Activated naive CD4-positive, alpha-beta T cell treated with Interleukin-2 at 50 U/mL for 16 hours (primary cell): ENCODE data around the gene STAT5A.

Experiments used
- DNase-seq: peaks from one replicate; pipeline ENCODE4 v3.0.0-alpha.2; 2020

Gene STAT5A

GRCh38 chr17:42270170-42270535, 18.1 kb upstream of the STAT5A start:
- DNase-seq, result no peak

- DNase-seq, result no peak
These were observed 17.7 kb upstream of the STAT5A start for GRCh38 chr17:42270596-42270995.

GRCh38 chr17:42271006-42271778, 17.1 kb upstream of the STAT5A start:
- DNase-seq, result no peak

- no peak for DNase-seq
These were observed 16.6 kb upstream of the STAT5A start for GRCh38 chr17:42271779-42272035.

DNA sequence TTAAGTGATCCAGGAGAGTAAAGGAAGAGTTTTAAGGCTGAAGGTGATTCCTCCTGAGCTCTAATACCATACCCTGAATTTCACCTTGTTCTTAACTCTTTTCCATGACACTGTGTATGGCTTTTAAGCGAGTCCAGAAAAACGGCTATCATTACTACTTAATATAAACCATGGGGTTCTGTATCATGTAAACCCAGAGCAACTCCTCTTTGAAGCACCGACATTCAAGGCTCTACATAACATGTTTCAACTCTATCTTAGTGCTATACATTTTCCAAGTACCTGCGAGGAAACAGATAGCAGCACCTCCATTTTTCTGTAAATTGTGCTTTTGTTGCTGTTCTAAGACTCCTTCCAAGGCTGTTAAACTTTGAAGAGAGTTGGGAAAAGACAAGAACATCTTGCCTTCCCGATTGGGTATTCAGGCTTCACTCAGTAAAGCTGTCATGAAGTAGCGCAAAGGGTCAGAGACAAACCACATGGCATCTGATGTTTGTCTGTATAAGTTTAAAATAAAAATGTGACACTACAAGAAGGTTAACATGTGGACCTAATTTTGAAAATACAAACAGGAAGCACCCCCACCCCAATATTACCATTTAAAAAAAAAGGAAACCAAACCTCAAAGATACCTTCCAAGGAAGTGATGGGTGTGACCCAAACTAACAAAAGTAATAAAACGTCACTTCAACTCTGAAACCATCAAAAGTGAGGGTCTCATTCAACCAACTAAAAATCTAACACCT, 16.0 kb upstream of the STAT5A start:
- no peak for DNase-seq

DNA sequence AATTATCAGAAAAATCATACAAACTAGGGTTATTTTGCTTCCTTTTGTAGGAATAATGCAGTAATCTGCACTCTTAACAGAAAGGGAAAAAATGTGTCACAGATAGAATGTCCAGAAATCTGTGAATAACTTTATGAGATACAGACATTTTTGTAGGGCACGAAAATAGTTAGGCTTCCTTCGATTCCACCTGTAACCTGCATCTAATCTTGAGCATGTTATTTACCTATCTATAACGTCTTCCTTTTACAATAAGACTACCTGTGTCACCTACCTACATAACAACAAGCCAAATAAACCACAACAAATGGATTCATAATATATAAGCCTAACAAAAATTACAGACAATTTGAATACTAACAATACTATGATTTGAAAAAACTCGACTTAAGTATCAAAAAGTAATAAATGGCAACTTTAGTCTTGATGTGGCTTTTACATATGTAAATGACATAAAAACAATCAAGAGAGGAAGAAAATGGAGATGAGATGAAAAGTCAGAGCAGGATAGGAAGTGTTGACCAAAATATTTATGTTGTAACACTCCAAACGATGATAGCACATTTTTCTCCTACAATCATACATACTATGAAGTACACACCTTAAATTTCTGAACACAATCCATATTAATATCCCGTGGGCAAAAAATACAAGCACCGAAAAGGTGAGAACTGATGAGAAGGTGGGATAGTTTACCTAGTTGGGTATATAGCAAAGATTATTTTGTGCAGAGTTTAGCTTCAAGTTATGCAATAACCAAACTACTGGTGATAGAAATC, 14.6 kb upstream of the STAT5A start:
- DNase-seq, result no peak

DNA sequence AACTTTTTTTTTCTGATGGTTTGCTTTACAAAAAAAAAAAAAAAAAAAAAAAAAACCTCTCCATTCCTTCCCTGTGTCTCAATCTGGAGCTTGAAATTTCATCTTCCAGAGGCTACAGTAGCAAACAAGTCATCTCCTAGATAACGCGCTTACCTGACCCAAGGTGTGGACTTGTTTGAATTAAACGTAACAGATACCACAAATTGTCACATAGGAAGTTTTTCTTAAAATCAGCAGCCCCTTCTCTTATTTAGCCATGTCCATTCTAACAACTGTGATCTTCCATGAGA, 14.1 kb upstream of the STAT5A start:
- DNase-seq, result no peak

DNA sequence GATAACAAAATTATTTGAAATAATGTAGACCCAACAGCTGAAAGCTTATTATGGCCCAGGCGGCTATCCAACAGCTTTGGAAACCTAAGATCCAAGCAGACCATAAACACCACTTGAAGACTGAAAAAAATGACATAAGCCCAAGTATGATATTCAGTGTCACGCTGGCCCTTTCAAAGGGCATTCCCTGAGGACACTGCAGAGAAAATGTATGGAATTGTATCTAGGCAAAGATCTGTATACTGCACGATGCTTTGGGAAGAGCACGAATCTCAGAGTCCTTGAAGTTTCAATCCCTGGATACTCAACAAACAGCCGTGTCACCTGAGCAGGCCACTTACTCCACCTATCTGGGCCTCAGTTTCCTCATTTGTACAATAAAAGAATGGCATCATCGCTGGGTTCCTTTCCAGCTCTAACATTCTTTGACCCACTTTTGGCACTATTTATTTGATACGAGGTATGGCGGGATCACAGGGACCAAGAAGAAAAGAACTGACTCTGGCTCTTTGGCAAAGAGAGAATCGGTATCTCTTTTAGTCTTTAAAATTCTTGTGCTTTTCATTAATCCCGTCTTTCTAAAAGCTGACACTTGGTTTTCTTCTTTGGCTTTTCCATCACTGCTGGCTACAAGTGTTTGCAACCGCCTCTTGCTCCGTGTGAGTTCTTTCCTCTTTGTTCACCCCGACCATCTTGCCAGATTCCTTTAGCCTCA, 13.3 kb upstream of the STAT5A start:
- DNase-seq, result no peak

DNA sequence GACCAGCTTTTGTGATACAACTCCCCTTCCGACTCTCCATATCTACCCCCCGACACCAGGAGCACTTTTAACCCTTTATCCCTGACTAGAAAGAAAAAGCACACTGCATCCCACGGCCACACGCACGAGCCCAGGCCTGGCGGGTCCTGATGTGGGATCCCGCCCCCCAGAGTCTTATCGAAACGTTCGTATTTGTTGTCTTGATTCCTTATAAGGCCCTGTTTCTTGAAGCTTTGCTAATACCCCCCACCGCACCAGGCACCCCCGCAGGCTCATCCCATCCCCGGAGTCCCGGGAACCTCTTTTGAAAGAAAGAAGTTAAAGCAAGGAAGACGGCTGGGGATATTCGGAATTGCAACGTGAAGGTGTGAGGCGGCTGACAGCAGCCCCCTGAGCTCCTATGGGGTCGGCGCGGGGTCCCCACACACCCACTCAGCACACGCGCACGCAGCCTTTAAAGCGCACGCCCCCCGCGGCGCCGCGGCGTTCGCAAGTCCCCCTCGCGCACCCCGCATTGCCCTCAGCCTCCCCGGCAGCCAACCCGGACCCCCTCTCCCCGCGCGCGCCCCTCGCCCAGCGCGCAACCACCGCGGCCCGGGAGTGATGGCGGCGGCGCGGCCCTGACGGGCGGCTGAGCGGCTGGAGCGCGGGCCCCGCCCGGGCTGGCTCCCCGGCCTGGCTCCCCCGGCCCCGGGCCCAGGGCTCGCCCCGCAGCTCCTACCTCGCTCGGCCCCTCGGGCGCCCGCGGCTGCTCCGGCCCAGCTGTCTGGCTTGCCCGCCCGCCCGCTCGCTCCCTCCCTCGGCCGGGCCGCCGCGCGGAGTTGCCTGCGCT, 12.6 kb upstream of the STAT5A start:
- peak; percentile 45 for DNase-seq

DNA sequence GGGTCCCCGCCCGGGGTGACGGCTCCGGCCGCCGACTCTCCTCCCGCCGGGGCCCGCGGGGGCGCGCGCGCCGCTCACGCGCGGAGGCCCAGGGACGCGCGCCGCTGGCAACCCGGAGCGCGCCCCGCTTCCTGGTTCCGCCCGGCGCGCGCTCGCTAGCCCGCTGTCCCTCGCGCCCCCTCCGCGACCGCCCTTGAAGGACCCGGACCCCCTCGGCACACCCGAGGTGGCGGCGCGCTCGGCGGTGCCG, 12.0 kb upstream of the STAT5A start, which contains the start of gene STAT5B:
Gene STAT5B (minus strand): TSS at position 33 of the 250 bp plus-strand sequence. CDS start 44,264 bp downstream, outside the sequence.
- peak; percentile 60 for DNase-seq

DNA sequence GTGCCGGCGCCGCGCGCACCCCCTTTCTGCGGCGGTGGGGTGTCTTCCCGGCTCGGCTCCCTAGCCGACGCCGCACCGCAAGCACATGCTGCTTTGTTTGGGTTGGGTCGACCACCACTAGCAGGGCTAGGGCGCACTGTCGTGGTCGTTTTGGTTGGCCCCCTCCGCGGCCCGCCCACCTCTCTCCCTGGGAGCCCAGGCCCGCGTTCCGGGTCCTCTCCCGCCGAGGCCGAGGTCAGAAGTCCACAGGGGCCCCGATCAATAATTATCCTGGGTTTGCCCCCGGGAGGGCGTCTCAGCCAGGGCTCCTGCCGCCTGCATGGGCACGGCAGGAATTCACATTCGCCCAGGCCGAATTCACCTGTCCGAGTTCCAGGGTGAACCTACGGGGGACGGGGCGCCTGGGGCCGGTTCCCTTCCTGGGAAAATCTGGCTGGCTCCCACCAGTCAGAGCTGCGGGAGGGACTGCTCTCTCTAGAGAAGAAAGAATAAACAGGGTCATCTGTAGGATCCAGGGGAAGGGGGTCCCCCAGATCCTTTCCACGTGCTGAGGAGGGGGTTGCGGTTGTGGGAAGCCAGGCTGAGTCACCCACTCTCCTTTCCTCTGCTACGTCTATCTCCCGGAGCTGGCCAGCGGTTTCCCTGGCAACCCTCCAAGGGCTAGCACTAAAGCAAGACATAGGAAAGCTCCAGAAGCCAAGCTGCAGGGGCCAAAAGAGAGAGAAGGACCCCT, 11.5 kb upstream of the STAT5A start:
- DNase-seq, result peak; percentile 40

GRCh38 chr17:42277342-42277712, 11.0 kb upstream of the STAT5A start:
- no peak for DNase-seq

DNA sequence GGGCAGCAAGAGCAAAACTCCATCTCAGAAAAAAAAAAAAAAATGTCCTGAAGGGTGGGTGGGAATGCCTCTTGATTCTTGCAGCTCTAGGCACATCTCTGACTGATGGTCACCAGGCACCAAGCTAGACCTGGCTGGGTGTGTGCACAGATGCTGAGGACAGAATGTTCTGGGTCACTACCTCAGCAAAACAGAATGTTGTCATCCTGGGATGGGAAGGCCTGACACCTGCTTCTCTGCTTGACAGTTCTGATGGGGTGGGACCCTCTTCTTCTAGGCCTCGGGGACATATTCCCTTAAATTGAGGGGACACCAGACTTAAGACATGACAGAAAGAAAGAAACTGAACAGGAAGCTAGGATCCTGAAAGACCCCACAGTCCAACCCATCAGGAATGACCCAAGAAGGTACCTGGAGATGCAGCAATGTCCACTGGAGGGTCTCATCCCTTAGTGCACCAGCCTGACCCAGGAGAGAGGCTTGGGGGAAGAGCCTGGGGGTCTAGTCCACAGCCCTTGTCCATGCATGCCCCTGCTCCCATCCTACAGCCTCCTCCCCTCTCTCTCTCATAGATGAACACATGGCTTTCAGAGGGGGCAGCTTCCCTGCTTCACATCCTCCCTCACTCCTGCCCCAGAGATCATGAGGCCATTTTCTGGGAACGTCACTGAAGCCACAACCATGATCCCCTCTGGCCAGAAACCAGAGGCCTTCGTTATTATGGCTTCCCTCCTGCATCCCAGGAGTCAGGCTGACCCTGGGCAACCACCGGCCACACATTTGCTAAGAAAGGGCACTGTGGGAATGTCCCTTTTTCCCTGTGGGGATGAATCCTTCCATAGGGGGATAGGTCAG, 8.3 kb upstream of the STAT5A start:
- DNase-seq, result no peak

DNA sequence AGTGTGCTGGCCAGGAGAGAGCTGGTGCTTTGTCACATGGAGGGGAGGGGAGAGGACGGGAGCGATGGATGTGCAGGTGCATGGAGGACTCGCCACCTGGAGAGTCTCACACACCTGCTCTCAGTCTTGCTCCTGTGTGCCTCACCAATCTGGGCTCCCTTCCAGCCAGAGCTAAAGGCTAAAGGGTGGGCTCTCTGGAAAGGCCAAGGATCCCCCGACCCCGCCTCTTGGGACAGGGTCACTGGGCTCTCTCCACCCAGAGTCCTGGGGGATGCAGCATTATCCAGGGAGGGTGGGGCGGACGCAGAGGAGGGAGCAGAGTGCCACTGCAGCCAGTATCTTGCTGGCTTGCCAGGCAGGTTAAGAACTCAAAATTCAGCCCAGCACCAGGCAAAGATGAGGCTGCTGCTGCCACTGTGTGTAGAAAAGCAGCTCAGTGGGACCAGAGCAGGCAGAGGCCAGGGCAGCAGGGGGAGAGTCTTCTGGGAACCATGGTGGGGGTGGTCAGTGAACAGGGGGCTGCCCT, 6.7 kb upstream of the STAT5A start:
- DNase-seq, result no peak

GRCh38 chr17:42282478-42283080, 5.7 kb upstream of the STAT5A start:
- DNase-seq, result no peak

GRCh38 chr17:42283241-42284023, 4.9 kb upstream of the STAT5A start:
- DNase-seq, result no peak

DNA sequence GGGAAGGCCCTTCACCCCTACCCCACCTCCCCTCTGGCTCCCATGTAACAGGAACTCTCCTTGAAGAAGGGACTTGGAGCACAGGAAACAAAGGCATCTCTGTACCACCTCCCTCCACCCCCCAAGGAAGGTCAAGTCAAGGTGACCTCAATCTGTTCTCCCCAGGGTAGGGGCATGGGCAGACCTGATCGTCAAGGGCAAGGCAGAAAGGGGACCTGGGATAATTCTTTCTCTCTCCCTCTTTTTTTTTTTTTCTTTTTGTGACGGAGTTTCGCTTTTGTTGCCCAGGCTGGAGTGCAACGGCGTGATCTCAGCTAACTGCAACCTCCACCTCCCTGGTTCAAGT, 4.3 kb upstream of the STAT5A start:
- no peak for DNase-seq

DNA sequence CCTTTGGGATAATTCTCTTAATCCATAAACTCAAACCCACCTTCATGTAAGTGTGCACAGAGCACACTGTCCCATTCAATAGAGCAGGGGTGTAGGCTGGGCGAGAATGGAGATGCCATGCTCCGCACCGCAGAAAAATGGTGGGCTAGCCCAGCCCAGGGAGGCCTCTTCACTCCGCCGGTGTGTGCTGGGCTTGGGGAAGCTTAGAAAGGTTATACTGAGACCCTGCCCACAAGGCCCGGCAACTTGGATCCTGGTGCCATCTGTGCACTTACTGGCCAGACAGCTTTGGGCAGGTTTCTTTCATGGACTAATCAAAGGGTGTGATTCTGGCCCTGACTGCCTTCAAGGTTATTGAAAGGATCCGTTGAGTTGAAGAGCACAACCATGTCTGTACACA, 3.7 kb upstream of the STAT5A start:
- no peak for DNase-seq

- no peak for DNase-seq
These were observed 2.8 kb upstream of the STAT5A start for GRCh38 chr17:42285346-42286050.
